Head of caudate nucleus (tissue), 42 donors: ENCODE data around the gene MASP2.
"Not testable (repeated sequence)": the region's sequence is repeated elsewhere in the genome, so short reads cannot be mapped to it uniquely, and the experiment has no call there.

Experiments used
- DNase-seq, 42 donors: peaks; one replicate each; pipeline versions ENCODE4 v3.0.0 to v3.0.0-alpha.2; 2020 to 2021; ENCODE audit warnings: mixed read lengths in 7 of 42
- intact Hi-C: fragments of 100-400 bp; cut with DNase I; formaldehyde crosslinking; loops from one replicate; pipeline ENCODE4 v1.15.0; 2022

MASP2 gene

GRCh38 chr1:11019971-11020370, 27.1 kb downstream of the MASP2 start:
- intact Hi-C loops = no loop called here
- no peak for DNase-seq

- DNase-seq, intact Hi-C loops: not testable (repeated sequence)
These were observed 27.7 kb downstream of the MASP2 start for GRCh38 chr1:11019358-11019757.

GRCh38 chr1:11013160-11013531, 33.9 kb downstream of the MASP2 start:
- DNase-seq = no peak
- intact Hi-C loops = no loop called here

GRCh38 chr1:11012260-11013159, 34.5 kb downstream of the MASP2 start, which contains the start of gene TARDBP:
TARDBP (plus strand) TSS chr1:11012654; CDS start chr1:11013728, 1,074 bp downstream.
- DNase-seq = peak; percentile 72 to 96 (median 91)
- intact Hi-C loops = loop anchor here (1.0 kb wide), 1 partner anchor 33 kb away; no protein-coding TSS in a partner anchor

- no peak for DNase-seq
- intact Hi-C loops = no loop called here
These were observed 46.5 kb downstream of the MASP2 start for GRCh38 chr1:11000526-11000925.

GRCh38 chr1:10996100-10996499, 50.9 kb downstream of the MASP2 start:
- intact Hi-C loops = no loop called here
- no peak for DNase-seq

GRCh38 chr1:10992864-10993263, 54.2 kb downstream of the MASP2 start:
- intact Hi-C loops = no loop called here
- DNase-seq = no peak

GRCh38 chr1:10992004-10992403, 55.0 kb downstream of the MASP2 start:
- DNase-seq, intact Hi-C loops: not testable (repeated sequence)

- DNase-seq = no peak
- intact Hi-C loops = no loop called here
These were observed 56.2 kb downstream of the MASP2 start for GRCh38 chr1:10990828-10991227.

- DNase-seq, intact Hi-C loops: not testable (repeated sequence)
These were observed 57.0 kb downstream of the MASP2 start for GRCh38 chr1:10989920-10990516.

- intact Hi-C loops = no loop called here
- no peak for DNase-seq
These were observed 57.9 kb downstream of the MASP2 start for GRCh38 chr1:10989095-10989494.

- intact Hi-C loops = no loop called here
- no peak for DNase-seq
These were observed 59.1 kb downstream of the MASP2 start for GRCh38 chr1:10987840-10988417.

- DNase-seq = no peak
- intact Hi-C loops = no loop called here
These were observed 60.5 kb downstream of the MASP2 start for GRCh38 chr1:10986525-10986890.

- peak; percentile 58 to 94 (median 84) for DNase-seq
These were observed 66.0 kb downstream of the MASP2 start for GRCh38 chr1:10980841-10981727.

GRCh38 chr1:10980094-10980577, 66.9 kb downstream of the MASP2 start:
- peak; percentile 68 to 95 (median 87) for DNase-seq

More at GRCh38 chr1:10980841-10981727, 66.0 kb downstream of the MASP2 start:
- intact Hi-C loops = no loop called here

GRCh38 chr1:10979483-10979920, 67.5 kb downstream of the MASP2 start:
- intact Hi-C loops = loop anchor here (1.0 kb wide), 1 partner anchor 33 kb away; the partner anchor contains the start of gene TARDBP
- DNase-seq = peak; percentile 47 to 94 (median 84)

More at GRCh38 chr1:10980094-10980577, 66.9 kb downstream of the MASP2 start:
- intact Hi-C loops = no loop called here

GRCh38 chr1:10978719-10979118, 68.3 kb downstream of the MASP2 start:
- intact Hi-C loops = loop anchor here (1.0 kb wide), 1 partner anchor 34 kb away; the partner anchor contains the start of gene TARDBP
- no peak for DNase-seq
